ENCODE data around the gene DPY30.
A peak's percentile ranks its signal among the peaks of the same experiment; 100 is the strongest.
"Not testable (repeated sequence)": the region's sequence is repeated elsewhere in the genome, so short reads cannot be mapped to it uniquely, and the experiment has no call there.

The DPY30 gene

GRCh38 chr2:32039447-32040219 lies at the start of gene DPY30:
Gene DPY30, minus strand, starts transcription at chr2:32039805. Its CDS starts 349 bp downstream, at chr2:32039456.
- peak; percentile 98 for DNase-seq (ENCODE audit: low spot score)

GRCh38 chr2:32074134-32074506 lies 34.5 kb upstream of the DPY30 start:
- no peak for DNase-seq (ENCODE audit: low spot score)

- DNase-seq (ENCODE audit: low spot score): no peak
Observed at GRCh38 chr2:32067549-32067948, 27.9 kb upstream of the DPY30 start.

GRCh38 chr2:32064713-32065112 lies 25.1 kb upstream of the DPY30 start:
- no peak for DNase-seq (ENCODE audit: low spot score)

GRCh38 chr2:32064021-32064601 lies 24.5 kb upstream of the DPY30 start:
- peak; percentile 15 for DNase-seq (ENCODE audit: low spot score)

GRCh38 chr2:32063310-32064020 lies 23.9 kb upstream of the DPY30 start, which contains the start of gene SPAST:
Gene SPAST, plus strand, starts transcription at chr2:32063556. Its CDS starts 276 bp downstream, at chr2:32063832.
- peak; percentile 98 for DNase-seq (ENCODE audit: low spot score)

- DNase-seq (ENCODE audit: low spot score): peak; percentile 37
Observed at GRCh38 chr2:32061973-32062861, 22.6 kb upstream of the DPY30 start.

GRCh38 chr2:32061430-32061829 lies 21.8 kb upstream of the DPY30 start:
- DNase-seq (ENCODE audit: low spot score): no peak

- DNase-seq (ENCODE audit: low spot score): no peak
Observed at GRCh38 chr2:32060266-32060665, 20.7 kb upstream of the DPY30 start.

GRCh38 chr2:32058130-32058529 lies 18.5 kb upstream of the DPY30 start:
- no peak for DNase-seq (ENCODE audit: low spot score)

- DNase-seq (ENCODE audit: low spot score): not testable (repeated sequence)
Observed at GRCh38 chr2:32054583-32054982, 15.0 kb upstream of the DPY30 start.

- no peak for DNase-seq (ENCODE audit: low spot score)
Observed at GRCh38 chr2:32051836-32052439, 12.3 kb upstream of the DPY30 start.

- DNase-seq (ENCODE audit: low spot score): no peak
Observed at GRCh38 chr2:32043561-32043960, 4.0 kb upstream of the DPY30 start.

- DNase-seq (ENCODE audit: low spot score): not testable (repeated sequence)
Observed at GRCh38 chr2:32034198-32034887, 5.3 kb downstream of the DPY30 start.

- not testable (repeated sequence) for DNase-seq (ENCODE audit: low spot score)
Observed at GRCh38 chr2:32018789-32019482, 20.7 kb downstream of the DPY30 start.

- no peak for DNase-seq (ENCODE audit: low spot score)
Observed at GRCh38 chr2:32012872-32013271, 26.7 kb downstream of the DPY30 start.

- DNase-seq (ENCODE audit: low spot score): no peak
Observed at GRCh38 chr2:32011485-32011960, 28.1 kb downstream of the DPY30 start.

- peak; percentile 94 for DNase-seq (ENCODE audit: low spot score)
Observed at GRCh38 chr2:32010670-32011484, 28.7 kb downstream of the DPY30 start, which contains the start of gene MEMO1. Gene MEMO1, minus strand, starts transcription at chr2:32011008. Its CDS starts 761 bp downstream, at chr2:32010247.

- DNase-seq (ENCODE audit: low spot score): peak; percentile 31
Observed at GRCh38 chr2:32010280-32010669, 29.3 kb downstream of the DPY30 start.

Measured in Ammon's horn (tissue), 1 donor.